ENCODE data around the gene LCN6. TPM values are rescaled to one million over a fixed set of nuclear protein-coding genes. Genes with fewer than 3 reads are reported as not detected.
"Not testable (repeated sequence)": the region's sequence is repeated elsewhere in the genome, so short reads cannot be mapped to it uniquely, and the experiment has no call there.

LCN6 gene
- total and polyA plus RNA-seq, 2 of the 13 experiments (the other 11 are each of a cell fraction or from before 2014, with no cell fraction given): not detected

GRCh38 chr9:136796775-136797347 lies 48.5 kb upstream of the LCN6 start (continued):
- TF ChIP-seq ZNF710 (CRISPR knock-in tag; IDR thresholded peaks at IDR 0.05; ENCODE audit: borderline replicate concordance) (0 out of 2 replicates have a peak, but pooled peaks have one; percentile 9), HNF1A (IDR thresholded peaks at IDR 0.05; ENCODE audit: low read depth) (0 out of 2 replicates have a peak, but pooled peaks have one; percentile 25), HNF1A (CRISPR knock-in tag; IDR thresholded peaks at IDR 0.05; ENCODE audit: borderline replicate concordance) (peak; percentile 33; the same call in 1 of the 2 replicates), TEAD3 (CRISPR knock-in tag; optimal IDR thresholded peaks at IDR 0.05; ENCODE audit: borderline replicate concordance) (peak; percentile 27), ZNF792 (CRISPR knock-in tag; IDR thresholded peaks at IDR 0.05) (0 out of 2 replicates have a peak, but pooled peaks have one; percentile 28), MLX (CRISPR knock-in tag; IDR thresholded peaks at IDR 0.05) (peak; percentile 74; the same call in 1 of the 2 replicates), CREM (IDR thresholded peaks at IDR 0.05) (peak; percentile 47; the same call in 1 of the 2 replicates), SIN3A (IDR thresholded peaks at IDR 0.05; ENCODE audit: borderline replicate concordance, low read depth, low read length) (0 out of 2 replicates have a peak, but pooled peaks have one; percentile 27), TBX2 (CRISPR knock-in tag; IDR thresholded peaks at IDR 0.05; ENCODE audit: borderline replicate concordance) (0 out of 2 replicates have a peak, but pooled peaks have one; percentile 14), NR2F6 (CRISPR knock-in tag; IDR thresholded peaks at IDR 0.05) (peak; percentile 41; the same call in 1 of the 2 replicates), SAP130 (CRISPR knock-in tag; IDR thresholded peaks at IDR 0.05; ENCODE audit: low read depth) (peak; percentile 61)
- TF ChIP-seq, protein P1, sequence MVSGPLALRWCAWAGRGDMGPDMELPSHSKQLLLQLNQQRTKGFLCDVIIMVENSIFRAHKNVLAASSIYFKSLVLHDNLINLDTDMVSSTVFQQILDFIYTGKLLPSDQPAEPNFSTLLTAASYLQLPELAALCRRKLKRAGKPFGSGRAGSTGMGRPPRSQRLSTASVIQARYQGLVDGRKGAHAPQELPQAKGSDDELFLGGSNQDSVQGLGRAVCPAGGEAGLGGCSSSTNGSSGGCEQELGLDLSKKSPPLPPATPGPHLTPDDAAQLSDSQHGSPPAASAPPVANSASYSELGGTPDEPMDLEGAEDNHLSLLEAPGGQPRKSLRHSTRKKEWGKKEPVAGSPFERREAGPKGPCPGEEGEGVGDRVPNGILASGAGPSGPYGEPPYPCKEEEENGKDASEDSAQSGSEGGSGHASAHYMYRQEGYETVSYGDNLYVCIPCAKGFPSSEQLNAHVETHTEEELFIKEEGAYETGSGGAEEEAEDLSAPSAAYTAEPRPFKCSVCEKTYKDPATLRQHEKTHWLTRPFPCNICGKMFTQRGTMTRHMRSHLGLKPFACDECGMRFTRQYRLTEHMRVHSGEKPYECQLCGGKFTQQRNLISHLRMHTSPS (CRISPR knock-in tag; IDR thresholded peaks at IDR 0.05; ENCODE audit: low read depth): peak; percentile 39; the same call in 1 of the 2 replicates
- not testable (repeated sequence) for TF ChIP-seq CREM (CRISPR knock-in tag; IDR thresholded peaks at IDR 0.05); NR2F6 (IDR thresholded peaks at IDR 0.05)
- TF ChIP-seq, protein P2, sequence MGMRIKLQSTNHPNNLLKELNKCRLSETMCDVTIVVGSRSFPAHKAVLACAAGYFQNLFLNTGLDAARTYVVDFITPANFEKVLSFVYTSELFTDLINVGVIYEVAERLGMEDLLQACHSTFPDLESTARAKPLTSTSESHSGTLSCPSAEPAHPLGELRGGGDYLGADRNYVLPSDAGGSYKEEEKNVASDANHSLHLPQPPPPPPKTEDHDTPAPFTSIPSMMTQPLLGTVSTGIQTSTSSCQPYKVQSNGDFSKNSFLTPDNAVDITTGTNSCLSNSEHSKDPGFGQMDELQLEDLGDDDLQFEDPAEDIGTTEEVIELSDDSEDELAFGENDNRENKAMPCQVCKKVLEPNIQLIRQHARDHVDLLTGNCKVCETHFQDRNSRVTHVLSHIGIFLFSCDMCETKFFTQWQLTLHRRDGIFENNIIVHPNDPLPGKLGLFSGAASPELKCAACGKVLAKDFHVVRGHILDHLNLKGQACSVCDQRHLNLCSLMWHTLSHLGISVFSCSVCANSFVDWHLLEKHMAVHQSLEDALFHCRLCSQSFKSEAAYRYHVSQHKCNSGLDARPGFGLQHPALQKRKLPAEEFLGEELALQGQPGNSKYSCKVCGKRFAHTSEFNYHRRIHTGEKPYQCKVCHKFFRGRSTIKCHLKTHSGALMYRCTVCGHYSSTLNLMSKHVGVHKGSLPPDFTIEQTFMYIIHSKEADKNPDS (CRISPR knock-in tag; IDR thresholded peaks at IDR 0.05): peak; percentile 98
- TF ChIP-seq, protein P3, sequence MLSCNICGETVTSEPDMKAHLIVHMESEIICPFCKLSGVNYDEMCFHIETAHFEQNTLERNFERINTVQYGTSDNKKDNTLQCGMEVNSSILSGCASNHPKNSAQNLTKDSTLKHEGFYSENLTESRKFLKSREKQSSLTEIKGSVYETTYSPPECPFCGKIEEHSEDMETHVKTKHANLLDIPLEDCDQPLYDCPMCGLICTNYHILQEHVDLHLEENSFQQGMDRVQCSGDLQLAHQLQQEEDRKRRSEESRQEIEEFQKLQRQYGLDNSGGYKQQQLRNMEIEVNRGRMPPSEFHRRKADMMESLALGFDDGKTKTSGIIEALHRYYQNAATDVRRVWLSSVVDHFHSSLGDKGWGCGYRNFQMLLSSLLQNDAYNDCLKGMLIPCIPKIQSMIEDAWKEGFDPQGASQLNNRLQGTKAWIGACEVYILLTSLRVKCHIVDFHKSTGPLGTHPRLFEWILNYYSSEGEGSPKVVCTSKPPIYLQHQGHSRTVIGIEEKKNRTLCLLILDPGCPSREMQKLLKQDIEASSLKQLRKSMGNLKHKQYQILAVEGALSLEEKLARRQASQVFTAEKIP (CRISPR knock-in tag; IDR thresholded peaks at IDR 0.05; ENCODE audit: borderline replicate concordance): 0 out of 2 replicates have a peak, but pooled peaks have one; percentile 42
